Measurements from ENCODE around the gene DARS1. TPM values are rescaled to one million over a fixed set of nuclear protein-coding genes. Genes with fewer than 3 reads are reported as not detected.
A peak's percentile ranks its signal among the peaks of the same experiment; 100 is the strongest.

DARS1 gene
- total RNA-seq, 3 donors from 2014 or later = 29.6 to 71.1 (median 40.3) TPM

- Histone ChIP-seq H3K9me3 (no peaks in the 10 kb centered on the region), H3K4me3 (no peak overlapping the region), H3K36me3 (ENCODE audit: low read depth) (no peaks in the 10 kb centered on the region), H3K4me1 (ENCODE audit: low read depth) (no peaks in the 10 kb centered on the region)
- ATAC-seq (no peak), DNase-seq (no peak)
- no peak for TF ChIP-seq CTCF (IDR thresholded peaks at IDR 0.05)
- intact Hi-C loops (cut with DNase I, micrococcal nuclease) = no loop called here
These were observed 31.0 kb upstream of the DARS1 start for GRCh38 chr2:136016427-136016826.

- no peaks in the 10 kb centered on the region for H3K9me3 ChIP-seq
- no peaks in the 10 kb centered on the region for H3K36me3 ChIP-seq (ENCODE audit: low read depth)
- ATAC-seq (no peak), DNase-seq (no peak)
- intact Hi-C loops (cut with DNase I, micrococcal nuclease) = no loop called here
- H3K4me1 ChIP-seq (ENCODE audit: low read depth) = no peaks in the 10 kb centered on the region
- H3K4me3 ChIP-seq = no peak overlapping the region
- no peak for TF ChIP-seq CTCF (IDR thresholded peaks at IDR 0.05)
These were observed 30.3 kb upstream of the DARS1 start for GRCh38 chr2:136015699-136016098.

- DNase-seq (no peak), ATAC-seq (no peak)
- Histone ChIP-seq H3K4me3 (no peak overlapping the region), H3K4me1 (ENCODE audit: low read depth) (no peaks in the 10 kb centered on the region), H3K9me3 (no peaks in the 10 kb centered on the region), H3K36me3 (ENCODE audit: low read depth) (no peaks in the 10 kb centered on the region)
- intact Hi-C loops (cut with DNase I, micrococcal nuclease) = no loop called here
- TF ChIP-seq CTCF (IDR thresholded peaks at IDR 0.05) = no peak
These were observed 29.0 kb upstream of the DARS1 start for GRCh38 chr2:136014411-136014810.

- Histone ChIP-seq H3K9me3 (no peaks in the 10 kb centered on the region), H3K4me3 (no peak overlapping the region), H3K36me3 (ENCODE audit: low read depth) (no peaks in the 10 kb centered on the region), H3K4me1 (ENCODE audit: low read depth) (no peaks in the 10 kb centered on the region)
- intact Hi-C loops (cut with DNase I, micrococcal nuclease) = no loop called here
- peak; percentile 80 for ATAC-seq
- TF ChIP-seq CTCF (IDR thresholded peaks at IDR 0.05) = no peak
- DNase-seq = peak in 1 of 3 donors; percentile 12
These were observed 28.5 kb upstream of the DARS1 start for GRCh38 chr2:136013955-136014354.

- Histone ChIP-seq H3K4me3 (no peak overlapping the region), H3K36me3 (ENCODE audit: low read depth) (no peaks in the 10 kb centered on the region), H3K9me3 (no peaks in the 10 kb centered on the region), H3K4me1 (ENCODE audit: low read depth) (no peaks in the 10 kb centered on the region)
- no peak for TF ChIP-seq CTCF (IDR thresholded peaks at IDR 0.05)
- ATAC-seq = no peak
- intact Hi-C loops (cut with DNase I, micrococcal nuclease) = no loop called here
- DNase-seq = no peak
These were observed 27.8 kb upstream of the DARS1 start for GRCh38 chr2:136013136-136013685.

- Histone ChIP-seq H3K4me3 (no peak overlapping the region), H3K36me3 (ENCODE audit: low read depth) (no peaks in the 10 kb centered on the region), H3K9me3 (no peaks in the 10 kb centered on the region), H3K4me1 (ENCODE audit: low read depth) (no peaks in the 10 kb centered on the region)
- TF ChIP-seq CTCF (IDR thresholded peaks at IDR 0.05) = no peak
- intact Hi-C loops (cut with DNase I, micrococcal nuclease) = no loop called here
- DNase-seq = no peak
- no peak for ATAC-seq
These were observed 26.9 kb upstream of the DARS1 start for GRCh38 chr2:136012315-136012714.
